ENCODE results near the gene TLL1. TPM values are rescaled to one million over a fixed set of nuclear protein-coding genes. Genes with fewer than 3 reads are reported as not detected.

TLL1 gene
- total and polyA plus RNA-seq, 3 donors from 2014 or later, result 0.71 to 1.1 (median 0.94) TPM

DNA sequence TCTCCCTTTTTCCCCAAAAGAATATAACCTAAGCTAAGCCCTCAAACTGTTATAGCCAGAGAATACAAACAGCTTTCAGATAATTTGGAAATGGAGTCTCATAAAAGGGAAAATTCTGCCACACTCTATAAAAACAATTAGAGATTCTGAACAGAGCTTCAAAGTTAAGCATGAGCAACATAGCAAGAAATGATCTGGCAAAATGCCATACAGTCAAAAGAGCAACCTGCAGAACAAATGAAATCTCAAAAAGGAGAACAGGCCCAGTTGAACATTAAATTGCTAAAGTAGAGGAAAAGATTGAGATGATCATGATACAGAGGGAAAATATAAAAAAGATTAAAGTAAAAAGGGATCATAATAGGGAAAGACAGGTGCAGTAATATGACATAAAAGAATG lies 250.5 kb downstream of the TLL1 start:
- Histone ChIP-seq H3K9me3 (no peaks in the 10 kb centered on the region), H3K4me1 (no peaks in the 10 kb centered on the region), H3K27me3 (no peaks in the 10 kb centered on the region), H3K4me3 (no peak overlapping the region), H3K36me3 (ENCODE audit: low read depth, missing control alignments) (no peaks in the 10 kb centered on the region), H3K27ac (no peak overlapping the region)
- intact Hi-C loops (cut with DNase I; ENCODE audit: low total_unique reads), result no loop called here
- TF ChIP-seq, protein P1, sequence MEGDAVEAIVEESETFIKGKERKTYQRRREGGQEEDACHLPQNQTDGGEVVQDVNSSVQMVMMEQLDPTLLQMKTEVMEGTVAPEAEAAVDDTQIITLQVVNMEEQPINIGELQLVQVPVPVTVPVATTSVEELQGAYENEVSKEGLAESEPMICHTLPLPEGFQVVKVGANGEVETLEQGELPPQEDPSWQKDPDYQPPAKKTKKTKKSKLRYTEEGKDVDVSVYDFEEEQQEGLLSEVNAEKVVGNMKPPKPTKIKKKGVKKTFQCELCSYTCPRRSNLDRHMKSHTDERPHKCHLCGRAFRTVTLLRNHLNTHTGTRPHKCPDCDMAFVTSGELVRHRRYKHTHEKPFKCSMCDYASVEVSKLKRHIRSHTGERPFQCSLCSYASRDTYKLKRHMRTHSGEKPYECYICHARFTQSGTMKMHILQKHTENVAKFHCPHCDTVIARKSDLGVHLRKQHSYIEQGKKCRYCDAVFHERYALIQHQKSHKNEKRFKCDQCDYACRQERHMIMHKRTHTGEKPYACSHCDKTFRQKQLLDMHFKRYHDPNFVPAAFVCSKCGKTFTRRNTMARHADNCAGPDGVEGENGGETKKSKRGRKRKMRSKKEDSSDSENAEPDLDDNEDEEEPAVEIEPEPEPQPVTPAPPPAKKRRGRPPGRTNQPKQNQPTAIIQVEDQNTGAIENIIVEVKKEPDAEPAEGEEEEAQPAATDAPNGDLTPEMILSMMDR (IDR thresholded peaks at IDR 0.05), result no peak
- TF ChIP-seq POLR2A (IDR thresholded peaks at IDR 0.05), result no peak
- DNase-seq, result no peak

DNA sequence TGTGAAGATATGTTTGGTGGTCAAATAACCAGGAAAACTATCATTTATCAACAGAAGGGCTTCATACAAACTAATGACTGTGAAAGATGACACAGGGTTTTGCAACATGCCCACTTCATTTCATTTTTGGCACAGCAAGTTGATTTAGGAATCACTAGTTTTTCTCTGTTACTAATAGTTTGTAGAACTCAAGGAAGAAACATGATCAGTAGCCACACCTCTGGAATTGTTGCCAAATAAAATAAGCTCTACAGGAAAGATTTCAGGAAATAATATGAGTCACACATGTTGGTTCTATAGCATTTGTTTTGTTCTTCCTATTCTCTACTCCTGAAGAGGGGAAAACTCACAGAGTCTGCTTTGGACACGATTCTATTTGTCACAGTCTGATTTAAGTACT lies 255.4 kb downstream of the TLL1 start:
- 22 to 45% methylated on average over 1 of the region's 1 CpG for WGBS, 2 donors
- no peak for TF ChIP-seq POLR2A (IDR thresholded peaks at IDR 0.05)
- TF ChIP-seq, protein P1 (IDR thresholded peaks at IDR 0.05), result no peak
- Histone ChIP-seq H3K27ac (no peak overlapping the region), H3K36me3 (ENCODE audit: low read depth, missing control alignments) (no peaks in the 10 kb centered on the region), H3K9me3 (no peaks in the 10 kb centered on the region), H3K4me1 (no peaks in the 10 kb centered on the region), H3K4me3 (no peak overlapping the region), H3K27me3 (no peaks in the 10 kb centered on the region)
- intact Hi-C loops (cut with DNase I; ENCODE audit: low total_unique reads), result no loop called here
- DNase-seq, result no peak

DNA sequence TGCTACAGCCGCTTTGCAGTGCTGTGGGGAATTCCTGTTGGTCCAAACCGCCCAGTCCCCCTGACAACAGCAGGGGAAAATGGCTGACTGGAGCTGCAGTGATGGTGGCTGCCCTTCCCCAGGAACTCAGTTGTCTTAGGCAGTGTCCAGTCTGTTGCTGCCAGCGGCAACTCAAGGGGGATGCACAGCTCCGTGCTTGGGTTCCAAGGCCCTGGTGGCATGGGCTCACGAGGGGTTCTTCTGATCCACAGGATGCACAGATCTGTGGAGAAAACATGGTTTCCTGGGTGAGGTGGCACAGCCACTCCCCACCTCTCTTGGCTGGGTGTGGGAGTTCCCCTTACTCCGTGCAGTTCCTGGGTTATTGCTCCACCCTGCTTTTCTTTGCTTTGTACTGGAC lies 261.2 kb downstream of the TLL1 start:
- intact Hi-C loops (cut with DNase I; ENCODE audit: low total_unique reads), result no loop called here
- H3K4me1 ChIP-seq, result no peaks in the 10 kb centered on the region
- no peak for TF ChIP-seq POLR2A (IDR thresholded peaks at IDR 0.05)
- no peaks in the 10 kb centered on the region for H3K36me3 ChIP-seq (ENCODE audit: low read depth, missing control alignments)
- 53 to 71% methylated on average over 4 to 6 of the region's 6 CpGs for WGBS, 2 donors
- H3K27ac ChIP-seq, result no peak overlapping the region
- no peak overlapping the region for H3K4me3 ChIP-seq
- no peaks in the 10 kb centered on the region for H3K9me3 ChIP-seq
- DNase-seq, result no peak
- H3K27me3 ChIP-seq, result no peaks in the 10 kb centered on the region

DNA sequence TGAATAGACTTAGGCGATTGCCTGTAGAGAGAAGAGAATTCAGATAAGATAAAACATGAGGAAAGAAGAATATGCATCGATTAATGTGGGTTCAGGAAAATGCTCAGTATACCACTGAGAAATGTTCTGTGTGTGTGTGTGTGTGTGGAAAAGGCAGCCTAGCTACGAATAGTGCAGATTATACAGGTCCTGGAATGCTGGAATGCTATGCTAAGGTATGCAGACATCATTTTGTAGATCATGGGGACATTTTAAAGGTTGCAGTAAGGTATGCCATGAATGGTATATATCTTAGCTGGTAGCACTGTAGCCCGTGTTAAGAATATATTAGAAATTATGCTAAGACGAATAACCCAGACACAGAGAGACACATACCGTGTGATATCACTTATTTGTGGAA lies 267.9 kb downstream of the TLL1 start:
- no peaks in the 10 kb centered on the region for H3K4me1 ChIP-seq
- H3K27me3 ChIP-seq, result no peaks in the 10 kb centered on the region
- H3K9me3 ChIP-seq, result no peaks in the 10 kb centered on the region
- no peak overlapping the region for H3K27ac ChIP-seq
- intact Hi-C loops (cut with DNase I; ENCODE audit: low total_unique reads), result no loop called here
- no peak for DNase-seq
- H3K36me3 ChIP-seq (ENCODE audit: low read depth, missing control alignments), result no peaks in the 10 kb centered on the region
- WGBS, 2 donors, result 83 to 91% methylated on average over 6 of the region's 6 CpGs
- TF ChIP-seq, protein P1 (IDR thresholded peaks at IDR 0.05), result no peak
- no peak for TF ChIP-seq POLR2A (IDR thresholded peaks at IDR 0.05)
- no peak overlapping the region for H3K4me3 ChIP-seq

DNA sequence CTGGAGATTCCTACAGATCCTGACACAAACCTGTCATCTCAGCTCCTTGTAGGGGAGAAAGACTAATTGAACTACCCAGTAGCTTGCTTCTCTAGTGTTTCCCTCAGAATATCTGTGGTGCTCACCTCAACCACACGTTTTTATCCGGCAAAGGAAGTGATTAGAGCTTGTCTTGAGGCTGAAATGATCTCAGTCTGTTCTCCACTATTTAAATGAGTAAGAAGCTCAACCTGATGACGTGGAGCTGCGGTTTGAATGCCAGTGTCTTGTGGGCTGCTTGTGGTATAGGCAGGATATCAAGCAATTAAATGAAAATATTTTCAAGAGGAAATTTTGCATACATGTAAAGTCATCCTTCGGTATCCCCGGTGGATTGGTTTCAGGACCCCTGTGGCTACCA lies 270.2 kb downstream of the TLL1 start:
- H3K9me3 ChIP-seq, result no peaks in the 10 kb centered on the region
- no peaks in the 10 kb centered on the region for H3K36me3 ChIP-seq (ENCODE audit: low read depth, missing control alignments)
- WGBS, 2 donors, result 88% methylated on average over 6 of the region's 6 CpGs
- TF ChIP-seq, protein P1 (IDR thresholded peaks at IDR 0.05), result no peak
- no peak for TF ChIP-seq POLR2A (IDR thresholded peaks at IDR 0.05)
- no peaks in the 10 kb centered on the region for H3K27me3 ChIP-seq
- no peak overlapping the region for H3K4me3 ChIP-seq
- H3K4me1 ChIP-seq, result no peaks in the 10 kb centered on the region
- intact Hi-C loops (cut with DNase I; ENCODE audit: low total_unique reads), result no loop called here
- H3K27ac ChIP-seq, result no peak overlapping the region
- no peak for DNase-seq
